OCI-LY1 (cell line): ENCODE measurements around the gene GGNBP2.

Experiments used
- CTCF ChIP-seq: fragments of 200-600 bp; sonication (generic), shearing (Covaris generic); IDR thresholded peaks from 2 replicates; pipeline ENCODE4 v1.5.1; 2017; ENCODE audit warnings: mild to moderate bottlenecking, antibody characterized with exemption, low read length, moderate library complexity, mixed read lengths
- EZH2 ChIP-seq: fragments of 200-600 bp; sonication (generic), shearing (Covaris generic); IDR thresholded peaks from 2 replicates; pipeline ENCODE4 v1.8.0; 2017; ENCODE audit warnings: borderline replicate concordance, mixed run types, mild to moderate bottlenecking, antibody characterized with exemption, low read length, moderate library complexity, mixed read lengths

- TF ChIP-seq CTCF (no peak), EZH2 (no peak)
These were observed 78.6 kb downstream of the GGNBP2 start for GRCh38 chr17:36623281-36623680.
